Retinal pigment epithelial cell (primary cell): ENCODE results near the gene PIEZO2.

Experiments
- DNase-seq: peaks from one replicate; pipeline ENCODE4 v3.0.0-alpha.2; 2010; ENCODE audit warnings: low read depth
- H3K4me3 ChIP-seq: 2 replicates; pipeline ENCODE4 v1.5.1; 2011; ENCODE audit warnings: mild to moderate bottlenecking, low read length, control low read depth, moderate library complexity
- TF ChIP-seq, protein P1 (sequence below): conservative IDR thresholded peaks from 2 replicates; pipeline ENCODE4 v1.5.1; 2011; ENCODE audit warnings: low read depth, low read length, control low read depth, inconsistent platforms

PIEZO2 gene

DNA sequence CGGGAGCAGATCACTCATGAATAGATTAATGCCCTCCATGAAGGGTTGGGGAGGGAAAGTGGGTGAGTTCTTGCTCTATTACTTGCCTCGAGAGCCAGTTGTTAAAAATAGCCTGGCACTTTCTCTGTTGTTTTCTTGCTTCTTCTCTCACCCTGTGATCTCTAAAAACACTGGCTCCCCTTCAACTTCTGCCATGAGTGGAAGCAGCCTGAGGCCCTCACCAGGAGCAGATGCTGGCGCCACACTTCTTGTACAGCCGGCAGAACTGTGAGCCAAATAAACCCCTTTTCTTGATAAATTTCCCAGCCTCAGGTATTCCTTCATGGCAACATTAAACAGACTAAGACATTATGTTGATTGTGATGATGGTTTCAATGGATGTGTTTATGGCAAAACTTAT lies 307.0 kb downstream of the PIEZO2 start:
- no peak for DNase-seq
- H3K4me3 ChIP-seq, result no peak overlapping the region
- TF ChIP-seq, protein P1, sequence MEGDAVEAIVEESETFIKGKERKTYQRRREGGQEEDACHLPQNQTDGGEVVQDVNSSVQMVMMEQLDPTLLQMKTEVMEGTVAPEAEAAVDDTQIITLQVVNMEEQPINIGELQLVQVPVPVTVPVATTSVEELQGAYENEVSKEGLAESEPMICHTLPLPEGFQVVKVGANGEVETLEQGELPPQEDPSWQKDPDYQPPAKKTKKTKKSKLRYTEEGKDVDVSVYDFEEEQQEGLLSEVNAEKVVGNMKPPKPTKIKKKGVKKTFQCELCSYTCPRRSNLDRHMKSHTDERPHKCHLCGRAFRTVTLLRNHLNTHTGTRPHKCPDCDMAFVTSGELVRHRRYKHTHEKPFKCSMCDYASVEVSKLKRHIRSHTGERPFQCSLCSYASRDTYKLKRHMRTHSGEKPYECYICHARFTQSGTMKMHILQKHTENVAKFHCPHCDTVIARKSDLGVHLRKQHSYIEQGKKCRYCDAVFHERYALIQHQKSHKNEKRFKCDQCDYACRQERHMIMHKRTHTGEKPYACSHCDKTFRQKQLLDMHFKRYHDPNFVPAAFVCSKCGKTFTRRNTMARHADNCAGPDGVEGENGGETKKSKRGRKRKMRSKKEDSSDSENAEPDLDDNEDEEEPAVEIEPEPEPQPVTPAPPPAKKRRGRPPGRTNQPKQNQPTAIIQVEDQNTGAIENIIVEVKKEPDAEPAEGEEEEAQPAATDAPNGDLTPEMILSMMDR, result no peak

DNA sequence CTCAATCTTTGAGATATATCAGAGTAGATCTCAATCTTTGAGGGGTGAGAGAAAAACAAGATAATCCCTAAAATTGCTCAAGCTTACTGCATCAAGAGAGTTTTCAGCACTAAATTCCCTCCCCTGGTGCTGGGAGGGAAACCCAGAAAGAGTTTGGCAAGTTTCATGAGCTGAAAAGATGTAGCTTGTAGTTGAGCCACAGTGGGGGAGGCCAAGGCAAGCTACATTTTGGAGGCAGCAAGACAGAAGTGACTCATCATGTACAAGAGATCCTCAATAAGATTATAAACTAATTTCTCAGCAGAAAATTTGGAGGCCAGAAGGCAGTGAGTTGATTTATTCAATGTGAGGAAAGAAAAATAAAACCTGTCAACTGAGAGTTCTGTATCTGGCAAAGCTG lies 308.2 kb downstream of the PIEZO2 start:
- TF ChIP-seq, protein P1, result no peak
- no peak for DNase-seq
- H3K4me3 ChIP-seq, result no peak overlapping the region

DNA sequence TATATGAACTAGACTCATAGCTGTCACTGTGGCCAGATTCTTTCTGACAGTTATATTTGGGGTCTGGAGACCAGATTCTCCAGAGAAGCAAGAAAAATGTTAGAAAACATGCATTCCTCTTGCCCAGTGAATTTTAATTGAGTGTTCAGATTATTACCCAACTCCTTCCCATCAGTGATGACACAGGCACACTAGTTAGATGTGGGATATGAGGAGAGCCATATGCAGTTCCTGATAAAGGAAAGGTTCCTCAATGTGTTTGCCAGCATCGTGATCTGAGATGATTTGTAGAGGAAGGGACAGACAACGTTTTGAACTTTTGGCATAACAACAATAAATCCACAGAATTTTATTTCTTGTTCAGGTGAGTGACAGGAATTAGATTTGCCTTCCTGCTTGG lies 308.6 kb downstream of the PIEZO2 start:
- H3K4me3 ChIP-seq, result no peak overlapping the region
- TF ChIP-seq, protein P1, result no peak
- no peak for DNase-seq

DNA sequence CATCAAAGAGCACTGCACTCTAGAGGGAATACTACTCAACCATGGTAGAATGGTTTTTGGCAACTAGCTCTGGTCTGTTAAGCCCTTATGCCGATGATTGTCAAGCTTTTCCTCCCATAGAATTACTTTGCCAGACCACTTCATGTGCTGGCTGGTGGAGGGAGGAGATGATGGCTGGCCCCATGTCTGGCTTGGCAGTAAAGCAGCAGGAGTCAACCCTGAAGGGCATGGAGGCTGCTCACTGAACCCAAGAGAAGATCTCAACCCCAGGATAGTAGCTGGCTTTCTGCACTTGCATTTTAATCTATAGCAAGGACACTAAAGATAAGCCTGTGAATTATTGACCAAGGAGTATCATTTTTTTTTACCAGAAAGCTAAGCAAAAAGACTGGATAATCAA lies 309.9 kb downstream of the PIEZO2 start:
- no peak for DNase-seq
- no peak overlapping the region for H3K4me3 ChIP-seq
- TF ChIP-seq, protein P1, result no peak

DNA sequence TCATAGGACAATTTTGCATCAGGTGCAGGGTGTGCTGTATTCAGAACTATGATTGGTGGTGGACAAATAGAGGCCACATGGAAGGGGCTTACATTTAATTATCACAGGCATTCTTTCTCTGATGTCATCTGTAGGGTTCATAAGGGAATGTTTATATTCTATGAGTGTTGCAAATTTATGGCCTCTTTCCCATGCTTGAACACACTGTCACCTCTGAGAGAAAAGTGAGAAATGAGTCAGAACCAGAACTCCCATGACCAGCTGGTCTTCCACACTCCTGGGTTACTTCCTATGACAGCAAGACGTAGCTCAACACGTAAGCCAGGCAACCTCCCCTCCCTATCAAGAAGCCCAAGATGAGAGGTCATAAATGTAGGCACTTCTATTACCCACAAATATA lies 310.8 kb downstream of the PIEZO2 start:
- TF ChIP-seq, protein P1, result no peak
- no peak overlapping the region for H3K4me3 ChIP-seq
- DNase-seq, result no peak

DNA sequence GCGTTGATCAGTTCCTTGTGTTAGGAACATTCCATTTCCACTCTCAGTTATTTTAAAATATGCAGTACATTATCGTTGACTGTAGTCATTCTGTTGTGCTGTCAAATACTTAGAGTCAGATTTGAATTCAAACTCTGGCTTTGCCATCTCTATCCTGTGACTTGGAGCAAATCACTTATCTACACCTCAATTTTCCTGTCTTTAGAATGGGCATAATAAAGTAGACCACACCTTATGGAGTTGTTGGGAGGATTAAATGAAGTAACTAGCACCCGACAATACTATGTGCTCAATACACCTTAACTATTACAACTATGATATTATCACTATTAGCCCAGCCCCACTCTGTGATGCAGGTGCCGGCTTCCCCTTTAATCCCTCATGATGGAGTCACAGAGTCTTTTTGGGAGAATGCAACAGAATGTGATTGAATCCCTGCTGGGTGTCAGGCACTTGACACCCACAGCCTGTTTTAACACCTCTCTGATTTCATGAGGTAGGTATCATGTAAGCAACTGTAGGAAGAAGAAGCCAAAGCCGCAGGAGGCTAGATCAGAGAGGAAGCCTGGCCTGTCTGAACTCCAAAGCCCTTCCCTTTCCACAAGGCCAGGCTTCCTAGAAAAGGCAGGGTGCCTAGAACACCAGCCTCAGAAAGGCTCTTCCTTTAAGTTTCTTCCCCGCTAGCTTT lies 315.1 kb downstream of the PIEZO2 start:
- H3K4me3 ChIP-seq, result no peak overlapping the region
- DNase-seq, result no peak
- TF ChIP-seq, protein P1, result no peak

DNA sequence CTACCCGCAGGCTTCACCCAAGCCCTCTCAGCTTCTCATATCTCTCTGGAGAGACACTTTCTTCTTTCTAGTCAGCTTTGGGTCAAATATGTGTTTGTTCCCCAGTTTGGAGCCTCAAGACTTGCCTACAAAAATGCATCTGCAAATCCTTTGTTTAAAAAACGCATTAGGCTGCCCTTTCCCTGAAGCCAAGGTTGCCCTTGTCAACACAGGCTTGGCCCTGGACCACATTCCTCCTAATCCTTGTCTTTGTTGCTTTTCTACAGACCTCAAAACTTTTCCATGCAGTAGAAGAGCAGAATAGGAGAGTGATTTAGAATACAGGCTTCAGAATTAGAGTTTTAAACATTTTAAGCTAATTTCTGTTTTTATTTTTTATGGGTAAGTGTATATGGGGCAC lies 315.7 kb downstream of the PIEZO2 start:
- no peak for DNase-seq
- H3K4me3 ChIP-seq, result no peak overlapping the region
- TF ChIP-seq, protein P1, result no peak
